ENCODE measurements around the gene TMX3. TPM values are rescaled to one million over a fixed set of nuclear protein-coding genes. Genes with fewer than 3 reads are reported as not detected.

Gene TMX3
- total RNA-seq, 2 donors from 2014 or later, result 43.3 to 56.4 TPM

DNA sequence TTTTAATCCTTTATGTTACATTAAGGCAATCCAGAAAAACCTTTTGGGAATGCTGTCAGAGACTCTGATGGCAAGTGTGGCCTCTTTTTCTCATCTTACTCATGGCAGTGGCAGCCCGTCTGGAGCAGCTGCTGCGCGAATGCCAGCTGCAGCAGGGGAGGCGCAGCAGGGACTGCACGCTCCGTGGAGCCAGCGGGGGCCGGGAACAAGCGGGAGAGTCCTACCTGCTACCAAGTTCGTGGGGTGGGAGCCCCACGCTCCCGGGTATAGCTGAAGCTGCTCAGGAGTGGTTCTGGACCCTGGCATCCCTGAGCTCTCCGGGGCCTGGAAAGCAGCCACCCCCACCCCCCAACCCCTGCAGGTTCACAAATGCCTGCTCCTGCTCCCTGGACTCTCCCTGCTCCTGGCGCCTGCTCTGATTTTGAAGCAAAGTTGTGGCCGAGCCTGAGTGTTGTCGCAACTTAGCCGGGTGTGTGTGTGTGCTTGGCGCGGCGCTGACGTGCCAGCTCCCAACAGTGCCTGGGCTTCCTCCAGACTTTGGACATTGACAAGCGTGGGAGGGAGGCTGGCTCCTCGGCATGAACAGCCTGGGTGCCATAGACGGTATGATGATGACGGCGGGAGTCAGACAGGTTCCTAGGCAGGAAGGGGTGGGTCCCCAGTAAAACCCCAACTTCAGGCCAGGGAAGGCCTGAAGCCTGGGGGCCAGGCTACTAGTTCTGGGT is 21.7 kb downstream of the TMX3 start:
- Mint-ChIP-seq H3K9me3 (no peaks in the 10 kb centered on the region), H3K36me3 (ENCODE audit: low read depth) (peaks cover 91% of the 10 kb centered on the region), H3K4me1 (peaks cover 6% of the 10 kb centered on the region)

DNA sequence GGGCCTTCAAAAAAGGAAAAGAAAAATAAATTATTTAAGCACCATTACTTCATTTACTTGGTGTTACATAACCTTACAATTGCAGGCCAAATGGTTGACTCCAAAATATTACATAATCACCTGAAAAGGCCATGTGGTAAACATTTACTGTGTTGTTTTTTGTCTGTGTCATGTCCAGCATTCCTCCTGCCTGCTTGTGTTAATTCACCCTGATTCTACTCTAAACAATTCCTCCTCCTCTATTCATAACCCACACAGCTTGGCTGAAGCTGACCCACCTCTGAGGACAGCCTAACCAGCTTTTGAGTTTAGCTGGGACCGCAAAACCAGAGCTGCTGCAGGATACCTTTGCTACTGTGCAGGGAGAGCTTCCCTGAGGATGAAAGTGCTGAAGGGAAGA is 35.4 kb downstream of the TMX3 start:
- peaks cover 5% of the 10 kb centered on the region for H3K4me1 Mint-ChIP-seq
- H3K27me3 Mint-ChIP-seq, result no peaks in the 10 kb centered on the region
- H3K36me3 Mint-ChIP-seq (ENCODE audit: low read depth), result peaks cover 96% of the 10 kb centered on the region
- H3K27ac Mint-ChIP-seq, result no peak overlapping the region
- no peak for ATAC-seq (replicated peaks)
- no peaks in the 10 kb centered on the region for H3K9me3 Mint-ChIP-seq
- H3K4me3 Mint-ChIP-seq, result no peak overlapping the region

More for the DNA sequence above, 21.7 kb downstream of the TMX3 start:
- H3K4me3 Mint-ChIP-seq, result no peak overlapping the region
- no peaks in the 10 kb centered on the region for H3K27me3 Mint-ChIP-seq
- ATAC-seq (replicated peaks), result no peak
- H3K27ac Mint-ChIP-seq, result no peak overlapping the region

DNA sequence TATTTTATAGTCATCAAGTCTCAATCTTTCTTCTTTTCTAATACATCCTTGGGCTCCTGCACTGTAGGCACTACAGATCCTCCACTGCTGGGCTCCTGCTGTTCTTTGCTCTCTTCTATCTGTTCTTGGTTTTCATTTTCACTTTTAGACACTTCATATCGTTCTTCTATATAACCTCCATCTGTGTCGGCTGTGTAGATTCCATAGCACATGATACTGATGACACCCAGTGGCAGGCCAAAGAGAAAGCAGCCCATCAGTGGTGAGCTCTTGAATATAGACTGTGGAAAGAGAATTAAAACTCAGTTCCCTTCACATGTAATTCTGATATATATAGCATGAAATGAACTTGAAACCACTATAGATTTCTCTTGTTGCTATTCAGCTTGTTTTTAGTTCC is 38.0 kb downstream of the TMX3 start:
- H3K9me3 Mint-ChIP-seq, result no peaks in the 10 kb centered on the region
- peaks cover 79% of the 10 kb centered on the region for H3K36me3 Mint-ChIP-seq (ENCODE audit: low read depth)
- H3K4me3 Mint-ChIP-seq, result no peak overlapping the region
- H3K27ac Mint-ChIP-seq, result peak overlapping the region; percentile 29
- ATAC-seq (replicated peaks), result peak; percentile 61
- no peaks in the 10 kb centered on the region for H3K27me3 Mint-ChIP-seq
- peaks cover 5% of the 10 kb centered on the region for H3K4me1 Mint-ChIP-seq

DNA sequence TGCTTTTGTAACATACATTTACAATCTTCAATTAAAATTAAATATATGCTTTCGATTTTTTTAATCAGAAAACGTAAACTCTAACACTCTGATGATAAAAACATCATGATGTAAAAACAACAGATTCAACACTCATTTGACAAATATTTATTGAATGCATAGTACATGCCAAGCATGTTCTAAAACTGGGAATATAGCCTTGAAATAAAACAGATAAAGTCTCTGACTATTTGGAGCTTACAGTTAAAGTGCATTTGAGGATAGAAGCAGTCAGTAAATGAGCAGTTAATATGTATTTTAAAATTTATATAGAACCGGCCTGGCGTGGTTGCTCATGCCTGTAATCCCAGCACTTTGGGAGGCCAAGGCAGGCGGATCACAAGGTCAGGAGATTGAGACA is 47.8 kb downstream of the TMX3 start:
- no peak for ATAC-seq (replicated peaks)
- Mint-ChIP-seq H3K36me3 (ENCODE audit: low read depth) (no peaks in the 10 kb centered on the region), H3K9me3 (no peaks in the 10 kb centered on the region), H3K27me3 (no peaks in the 10 kb centered on the region), H3K27ac (no peak overlapping the region), H3K4me3 (no peak overlapping the region), H3K4me1 (no peaks in the 10 kb centered on the region)

DNA sequence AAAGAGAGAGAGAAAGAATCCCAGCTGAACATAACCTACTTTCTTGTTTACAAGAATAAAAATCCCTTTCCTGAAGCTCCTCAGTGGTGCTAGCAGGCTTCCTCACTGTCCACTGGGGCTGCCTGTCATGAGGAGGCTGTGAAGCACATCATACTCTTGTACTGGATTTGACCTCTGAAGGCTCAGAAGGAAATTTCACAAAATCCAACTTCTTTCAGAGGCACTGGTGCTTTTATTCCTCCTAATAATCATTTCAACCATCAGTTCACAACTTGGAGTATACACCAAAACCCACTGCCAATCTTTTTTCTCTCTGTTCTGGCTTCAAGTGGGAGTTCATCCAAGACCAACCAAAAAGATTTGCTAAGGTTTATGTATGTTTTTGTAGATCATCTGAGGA is 48.5 kb downstream of the TMX3 start:
- no peak for ATAC-seq (replicated peaks)
- Mint-ChIP-seq H3K4me1 (no peaks in the 10 kb centered on the region), H3K27ac (no peak overlapping the region), H3K36me3 (ENCODE audit: low read depth) (no peaks in the 10 kb centered on the region), H3K9me3 (no peaks in the 10 kb centered on the region), H3K4me3 (no peak overlapping the region), H3K27me3 (no peaks in the 10 kb centered on the region)

DNA sequence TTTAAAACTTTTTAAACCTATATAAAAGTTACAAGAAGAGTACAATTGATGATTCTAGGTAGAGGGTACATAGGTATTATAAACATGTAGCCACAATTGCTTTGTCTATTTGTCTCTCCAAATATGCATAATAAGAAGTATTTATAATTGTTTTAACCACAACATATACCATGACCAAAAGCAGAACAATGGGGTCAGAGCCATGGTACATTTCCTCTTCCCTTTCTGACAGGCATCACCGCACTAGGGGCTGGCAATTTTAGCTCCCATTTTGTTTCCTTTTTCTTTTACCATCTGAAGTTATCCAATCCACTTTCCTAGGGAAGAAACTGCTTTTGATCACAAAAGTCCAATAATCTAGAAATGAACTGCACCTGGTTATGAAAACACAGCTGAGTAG is 49.3 kb downstream of the TMX3 start:
- no peaks in the 10 kb centered on the region for H3K27me3 Mint-ChIP-seq
- no peak overlapping the region for H3K27ac Mint-ChIP-seq
- no peaks in the 10 kb centered on the region for H3K4me1 Mint-ChIP-seq
- no peak overlapping the region for H3K4me3 Mint-ChIP-seq
- no peaks in the 10 kb centered on the region for H3K9me3 Mint-ChIP-seq
- no peaks in the 10 kb centered on the region for H3K36me3 Mint-ChIP-seq (ENCODE audit: low read depth)
- ATAC-seq (replicated peaks), result no peak

DNA sequence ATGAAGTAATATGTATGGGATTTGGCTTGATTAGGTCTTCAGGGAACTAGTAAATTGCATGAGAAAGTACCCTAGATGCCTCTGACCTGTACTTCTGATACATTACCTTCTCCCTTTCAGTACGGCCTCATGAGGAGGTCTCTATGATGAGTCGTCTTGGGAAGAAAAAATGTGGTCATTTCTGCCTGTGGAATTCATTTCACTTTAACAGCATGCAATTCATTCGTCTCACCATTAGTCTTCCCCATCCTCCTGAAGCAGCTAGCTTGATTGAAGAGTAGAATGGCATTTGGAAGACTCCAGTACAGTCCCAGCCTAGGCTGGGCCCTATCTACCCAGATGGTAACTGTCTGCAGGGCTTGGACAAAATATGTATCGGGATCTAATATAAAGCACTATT is 52.2 kb downstream of the TMX3 start:
- Mint-ChIP-seq H3K27ac (no peak overlapping the region), H3K36me3 (ENCODE audit: low read depth) (no peaks in the 10 kb centered on the region), H3K4me3 (no peak overlapping the region), H3K27me3 (no peaks in the 10 kb centered on the region), H3K4me1 (no peaks in the 10 kb centered on the region), H3K9me3 (no peaks in the 10 kb centered on the region)
- no peak for ATAC-seq (replicated peaks)

DNA sequence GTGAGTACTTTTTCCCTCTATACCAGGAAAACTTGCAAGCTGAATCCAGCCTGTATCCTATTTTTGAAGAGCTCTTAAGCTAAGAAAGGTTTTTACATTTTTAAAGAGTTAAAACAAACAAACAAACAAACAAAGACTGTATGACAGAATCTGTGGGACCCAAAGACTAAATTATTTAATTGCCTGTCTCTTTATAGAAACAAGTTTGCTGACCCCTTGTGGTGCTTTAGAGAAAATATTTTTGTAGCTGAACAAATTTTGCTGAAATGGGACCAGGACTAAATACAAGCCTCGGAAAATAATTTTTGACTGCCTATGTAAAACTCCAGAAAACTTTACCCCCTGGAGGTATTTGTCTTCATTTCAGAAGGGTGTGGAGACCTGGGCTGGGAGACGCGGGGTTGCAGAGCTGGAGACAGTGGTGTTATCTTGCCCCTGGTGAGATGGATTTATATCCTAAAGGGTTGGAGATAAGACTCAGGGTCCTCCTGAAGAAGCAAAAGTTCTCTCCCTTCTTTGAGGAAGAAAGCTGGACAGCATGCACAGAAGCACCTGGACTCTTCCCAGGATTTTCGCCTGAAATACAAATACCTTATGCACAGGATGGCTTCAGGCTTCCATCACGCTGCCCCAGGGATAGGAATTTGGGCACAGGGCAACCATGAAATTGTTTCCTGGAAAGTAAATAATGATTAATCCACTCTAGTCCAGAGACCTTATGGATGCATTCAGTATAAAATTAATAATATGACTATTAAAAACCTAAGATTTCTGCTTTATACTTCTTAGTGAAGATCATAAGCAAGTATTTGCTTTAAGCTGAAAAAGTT is 54.3 kb downstream of the TMX3 start:
- Mint-ChIP-seq H3K4me1 (no peaks in the 10 kb centered on the region), H3K9me3 (no peaks in the 10 kb centered on the region), H3K27ac (no peak overlapping the region), H3K4me3 (no peak overlapping the region), H3K27me3 (no peaks in the 10 kb centered on the region), H3K36me3 (ENCODE audit: low read depth) (no peaks in the 10 kb centered on the region)
- ATAC-seq (replicated peaks), result no peak

DNA sequence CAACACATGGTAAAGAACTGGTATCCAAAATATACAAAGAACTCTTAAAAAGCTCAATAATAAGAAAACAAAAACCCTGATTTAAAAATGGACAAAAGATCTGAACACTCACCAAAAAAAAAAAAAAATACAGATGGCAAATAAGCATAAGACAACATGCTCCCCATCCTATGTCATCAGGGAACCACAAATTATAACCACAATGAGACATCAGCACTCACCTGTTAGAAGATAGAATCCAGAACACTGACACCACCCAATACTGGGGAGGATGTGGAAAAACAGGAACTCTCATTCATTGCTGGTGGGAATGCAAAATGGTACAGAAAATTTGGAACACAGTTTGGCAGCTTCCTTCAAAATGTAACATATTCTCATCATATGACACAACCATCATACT is 66.7 kb downstream of the TMX3 start:
- H3K4me1 Mint-ChIP-seq, result no peaks in the 10 kb centered on the region

DNA sequence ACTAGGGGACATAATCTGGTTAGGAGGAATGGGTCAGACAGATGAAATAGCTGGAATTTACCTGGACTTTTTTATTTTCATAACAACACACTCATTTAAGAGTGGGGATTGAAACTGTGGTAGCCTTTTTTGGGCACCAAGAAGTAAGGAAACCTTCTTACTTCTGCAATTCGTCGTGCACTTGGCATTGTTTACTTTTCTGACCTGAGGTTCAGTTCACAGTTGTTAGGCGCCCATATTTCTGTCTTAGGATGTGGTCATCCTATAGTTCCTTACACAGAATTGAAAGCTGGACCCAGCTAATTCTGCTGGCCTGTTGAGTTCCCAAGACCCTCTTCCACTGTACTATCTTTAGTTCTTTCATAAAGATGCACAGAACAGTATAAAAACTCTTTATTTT is 72.9 kb downstream of the TMX3 start:
- ATAC-seq (replicated peaks), result no peak
- Mint-ChIP-seq H3K4me3 (no peak overlapping the region), H3K9me3 (no peaks in the 10 kb centered on the region), H3K36me3 (ENCODE audit: low read depth) (no peaks in the 10 kb centered on the region), H3K27me3 (peaks cover 30% of the 10 kb centered on the region), H3K4me1 (no peaks in the 10 kb centered on the region), H3K27ac (no peak overlapping the region)

More for the DNA sequence above, 66.7 kb downstream of the TMX3 start:
- peaks cover 23% of the 10 kb centered on the region for H3K27me3 Mint-ChIP-seq
- no peak overlapping the region for H3K4me3 Mint-ChIP-seq
- H3K27ac Mint-ChIP-seq, result no peak overlapping the region
- ATAC-seq (replicated peaks), result no peak
- H3K36me3 Mint-ChIP-seq (ENCODE audit: low read depth), result no peaks in the 10 kb centered on the region
- H3K9me3 Mint-ChIP-seq, result no peaks in the 10 kb centered on the region

DNA sequence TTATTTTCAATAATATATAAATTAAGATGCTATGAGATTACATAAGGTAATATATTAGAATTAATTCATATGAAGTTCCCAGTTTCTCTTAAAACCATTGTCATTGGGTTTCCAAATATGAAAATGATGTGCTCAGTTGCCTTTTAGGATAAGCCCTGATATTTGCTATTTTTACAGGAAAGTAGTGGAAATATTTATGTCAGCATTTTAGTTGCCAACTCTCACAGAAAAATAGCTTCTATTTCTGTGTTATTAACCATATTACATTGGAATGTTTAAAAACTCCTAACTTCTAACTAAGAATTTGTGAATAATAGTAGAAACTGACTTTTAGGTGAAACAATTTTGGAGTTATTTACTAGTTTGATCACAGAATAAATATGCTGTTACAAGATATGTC is 74.0 kb downstream of the TMX3 start:
- Mint-ChIP-seq H3K36me3 (ENCODE audit: low read depth) (no peaks in the 10 kb centered on the region), H3K27ac (no peak overlapping the region), H3K27me3 (peaks cover 33% of the 10 kb centered on the region), H3K4me1 (no peaks in the 10 kb centered on the region), H3K4me3 (no peak overlapping the region), H3K9me3 (no peaks in the 10 kb centered on the region)
- no peak for ATAC-seq (replicated peaks)

DNA sequence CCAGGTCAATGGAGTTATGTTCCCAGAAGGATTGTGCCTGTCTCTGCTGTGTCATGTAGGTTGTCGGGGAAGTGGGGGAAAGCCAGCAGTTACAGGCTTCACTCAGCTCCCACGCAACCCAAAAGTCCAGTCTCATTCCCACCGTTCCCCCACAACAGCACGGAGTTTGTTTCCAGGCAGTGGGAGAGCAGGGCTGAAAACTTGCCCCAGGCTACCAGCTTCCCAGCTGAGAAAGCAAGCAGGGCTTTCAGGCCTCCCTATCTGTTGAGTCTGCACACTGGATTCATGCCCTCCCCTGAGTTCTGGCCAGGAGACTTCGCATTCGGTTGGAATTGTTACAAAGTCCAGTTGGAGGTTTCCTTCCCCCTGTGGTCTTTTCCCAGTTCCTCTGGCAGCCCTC is 76.3 kb downstream of the TMX3 start:
- Mint-ChIP-seq H3K36me3 (ENCODE audit: low read depth) (no peaks in the 10 kb centered on the region), H3K27ac (no peak overlapping the region), H3K27me3 (peaks cover 25% of the 10 kb centered on the region), H3K4me3 (no peak overlapping the region), H3K4me1 (no peaks in the 10 kb centered on the region), H3K9me3 (no peaks in the 10 kb centered on the region)
- ATAC-seq (replicated peaks), result no peak

DNA sequence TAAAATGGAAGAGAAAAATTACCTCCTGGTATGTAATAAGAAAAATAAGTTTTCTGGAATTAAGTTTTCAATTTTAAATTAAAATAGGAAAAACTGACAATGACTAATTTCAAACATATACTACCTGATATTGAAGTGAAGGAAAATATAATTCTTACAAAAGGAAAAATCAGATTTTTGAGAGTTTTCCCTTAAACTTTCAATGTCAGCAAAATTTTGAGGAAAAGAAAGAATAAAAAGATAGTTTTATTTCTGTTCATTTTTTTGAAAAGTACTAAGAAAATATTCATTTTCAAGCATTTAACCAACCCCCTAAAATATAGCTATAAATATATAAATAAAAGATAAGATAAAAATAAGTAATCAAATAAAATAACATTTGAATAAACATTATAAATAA is 87.1 kb downstream of the TMX3 start:
- peaks cover 7% of the 10 kb centered on the region for H3K27me3 Mint-ChIP-seq
- ATAC-seq (replicated peaks), result no peak
- no peaks in the 10 kb centered on the region for H3K4me1 Mint-ChIP-seq
- no peaks in the 10 kb centered on the region for H3K36me3 Mint-ChIP-seq (ENCODE audit: low read depth)
- H3K9me3 Mint-ChIP-seq, result no peaks in the 10 kb centered on the region
- H3K27ac Mint-ChIP-seq, result no peak overlapping the region
- no peak overlapping the region for H3K4me3 Mint-ChIP-seq

All from activated T-helper 17 cell treated with anti-CD3 and anti-CD28 coated beads, Interleukin-2, amount 50 U/mL, for 72 hours (primary cell).